Activated CD8-positive, alpha-beta memory T cell treated with anti-CD3 and anti-CD28 coated beads for 1 hour (primary cell): Measurements from ENCODE around the gene TPM1.

ENCODE experiments used
- DNase-seq, 2 donors: peaks; one replicate each; pipeline ENCODE4 v3.0.0-alpha.2; 2020; ENCODE audit warnings: low read depth in 1 of 2; ENCODE audit errors: extremely low read depth in 1 of 2

TPM1 gene

GRCh38 chr15:63072023-63072650, 29.6 kb downstream of the TPM1 start:
- DNase-seq: no peak

- no peak for DNase-seq
These were observed 30.3 kb downstream of the TPM1 start for GRCh38 chr15:63072809-63073277.

- no peak for DNase-seq
These were observed 31.1 kb downstream of the TPM1 start for GRCh38 chr15:63073497-63074172.

GRCh38 chr15:63075015-63075983, 32.8 kb downstream of the TPM1 start:
- DNase-seq: no peak

- no peak for DNase-seq
These were observed 33.6 kb downstream of the TPM1 start for GRCh38 chr15:63075984-63076713.

- DNase-seq: no peak
These were observed 34.1 kb downstream of the TPM1 start for GRCh38 chr15:63076714-63077046.

GRCh38 chr15:63077952-63078351, 35.4 kb downstream of the TPM1 start:
- DNase-seq: no peak

- no peak for DNase-seq
These were observed 37.5 kb downstream of the TPM1 start for GRCh38 chr15:63079947-63080626.

- DNase-seq: no peak
These were observed 38.2 kb downstream of the TPM1 start for GRCh38 chr15:63080634-63081250.

GRCh38 chr15:63082366-63082765, 39.8 kb downstream of the TPM1 start:
- no peak for DNase-seq

GRCh38 chr15:63083044-63083443, 40.5 kb downstream of the TPM1 start:
- no peak for DNase-seq

GRCh38 chr15:63083541-63083940, 41.0 kb downstream of the TPM1 start:
- no peak for DNase-seq

- no peak for DNase-seq
These were observed 42.3 kb downstream of the TPM1 start for GRCh38 chr15:63084806-63085205.

GRCh38 chr15:63085289-63085688, 42.7 kb downstream of the TPM1 start:
- DNase-seq: no peak

- no peak for DNase-seq
These were observed 43.7 kb downstream of the TPM1 start for GRCh38 chr15:63086271-63086670.

- DNase-seq: no peak
These were observed 44.4 kb downstream of the TPM1 start for GRCh38 chr15:63086947-63087346.

GRCh38 chr15:63088533-63089245, 46.1 kb downstream of the TPM1 start:
- no peak for DNase-seq

GRCh38 chr15:63089260-63090043, 46.9 kb downstream of the TPM1 start:
- DNase-seq: no peak

- no peak for DNase-seq
These were observed 47.9 kb downstream of the TPM1 start for GRCh38 chr15:63090472-63090871.
